ENCODE results near the gene ALS2CL.

- no peak for TF ChIP-seq CTCF (IDR thresholded peaks at IDR 0.05)
- TF ChIP-seq POLR2AphosphoS5 (IDR thresholded peaks at IDR 0.05) = no peak
- no peak for TF ChIP-seq POLR2A (IDR thresholded peaks at IDR 0.05)
These were observed 60.7 kb downstream of the ALS2CL start for GRCh38 chr3:46632792-46633191.
